ENCODE results near the gene ARID3B.

DNA sequence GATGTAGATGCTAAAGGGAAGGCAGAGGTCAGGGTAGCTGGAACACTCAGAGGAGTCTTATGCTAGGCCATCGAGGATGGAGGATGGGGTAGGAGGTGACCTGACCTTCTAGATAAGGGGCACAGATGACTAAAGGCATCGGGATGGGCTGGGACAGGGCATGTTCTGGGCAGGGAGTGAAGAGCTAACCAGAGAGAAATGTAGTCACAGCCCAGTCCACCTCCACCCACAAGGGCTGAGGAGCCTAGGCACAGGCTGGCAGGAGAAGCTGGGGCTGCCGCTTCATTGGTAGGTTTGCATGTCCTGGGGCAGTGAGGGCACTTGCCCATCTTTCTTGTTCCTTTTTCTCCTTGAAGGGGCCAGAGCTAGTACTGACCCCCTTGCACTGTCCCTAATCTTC, 87.2 kb downstream of the ARID3B start:
- TF ChIP-seq CTCF (IDR thresholded peaks at IDR 0.05): no peak
- no peak for TF ChIP-seq FOXJ3 (CRISPR knock-in tag; IDR thresholded peaks at IDR 0.05)
- no peak for TF ChIP-seq YY1 (IDR thresholded peaks at IDR 0.05; ENCODE audit: low read depth)
- TF ChIP-seq TAF1 (IDR thresholded peaks at IDR 0.05; ENCODE audit: borderline replicate concordance, low read depth, low read length): no peak

Data from SK-N-SH (cell line).